GM19193 (cell line): ENCODE measurements around the gene CEBPZ.

Source experiments
- POLR2A ChIP-seq: IDR thresholded peaks from 4 replicates; pipeline ENCODE4 v1.6.1; 2011; ENCODE audit not compliant: insufficient read depth, insufficient read length; ENCODE audit errors: extremely low read depth

CEBPZ gene

GRCh38 chr2:37191747-37192146, 39.6 kb downstream of the CEBPZ start:
- no peak for TF ChIP-seq POLR2A

GRCh38 chr2:37191253-37191652, 40.1 kb downstream of the CEBPZ start:
- no peak for TF ChIP-seq POLR2A

- TF ChIP-seq POLR2A, result no peak
Measured at GRCh38 chr2:37190290-37190689, 41.1 kb downstream of the CEBPZ start.

- no peak for TF ChIP-seq POLR2A
Measured at GRCh38 chr2:37189452-37190153, 41.8 kb downstream of the CEBPZ start.

- no peak for TF ChIP-seq POLR2A
Measured at GRCh38 chr2:37188570-37188969, 42.8 kb downstream of the CEBPZ start, which contains the start of gene SULT6B1. Gene SULT6B1, minus strand, starts transcription at chr2:37188670. Its CDS starts 30 bp downstream, at chr2:37188640.

- no peak for TF ChIP-seq POLR2A
Measured at GRCh38 chr2:37181726-37182684, 49.4 kb downstream of the CEBPZ start.

- TF ChIP-seq POLR2A, result no peak
Measured at GRCh38 chr2:37180640-37181039, 50.8 kb downstream of the CEBPZ start.

GRCh38 chr2:37180006-37180639, 51.3 kb downstream of the CEBPZ start:
- TF ChIP-seq POLR2A, result no peak

- TF ChIP-seq POLR2A, result no peak
Measured at GRCh38 chr2:37173741-37174140, 57.7 kb downstream of the CEBPZ start.

GRCh38 chr2:37171624-37171950, 59.8 kb downstream of the CEBPZ start:
- no peak for TF ChIP-seq POLR2A

- TF ChIP-seq POLR2A, result no peak
Measured at GRCh38 chr2:37168217-37168981, 63.0 kb downstream of the CEBPZ start.

GRCh38 chr2:37167636-37168180, 63.7 kb downstream of the CEBPZ start:
- TF ChIP-seq POLR2A, result no peak

GRCh38 chr2:37164757-37165156, 66.6 kb downstream of the CEBPZ start:
- no peak for TF ChIP-seq POLR2A

GRCh38 chr2:37156857-37157714, 74.3 kb downstream of the CEBPZ start, which contains the start of gene EIF2AK2:
Gene EIF2AK2, minus strand, starts transcription at chr2:37156980. Its CDS starts 9,174 bp downstream, at chr2:37147806.
- TF ChIP-seq POLR2A, result peak; percentile 65
